HL-60 (cell line): Measurements from ENCODE around the gene NLRX1.

ENCODE experiments used
- DNase-seq, 2 experiments: peaks; one replicate each; pipeline ENCODE4 v3.0.0-alpha.2; 2010 to 2020; ENCODE audit warnings: low read depth in 1 of 2, low spot score in 1 of 2
- H3K27ac ChIP-seq: fragments of 250-450 bp; sonication (Bioruptor Pico); replicated peaks from 2 replicates; pipeline ENCODE4 v1.5.1; 2020; ENCODE audit warnings: mild to moderate bottlenecking, moderate library complexity
- H3K27me3 ChIP-seq: fragments of 250-450 bp; sonication (Bioruptor Pico); 2 replicates; pipeline ENCODE4 v1.5.1; 2021; ENCODE audit warnings: mild to moderate bottlenecking, moderate library complexity; ENCODE audit not compliant: insufficient read depth, poor library complexity, severe bottlenecking
- H3K4me3 ChIP-seq: replicated peaks from 2 replicates; pipeline ENCODE4 v1.5.1; 2011; ENCODE audit warnings: mild to moderate bottlenecking, control low read depth, low read length; ENCODE audit not compliant: insufficient read depth
- GABPA ChIP-seq: IDR thresholded peaks from 2 replicates; pipeline ENCODE4 v1.6.1; 2012; ENCODE audit warnings: low read depth
- POLR2AphosphoS5 ChIP-seq: IDR thresholded peaks from 2 replicates; pipeline ENCODE4 v1.6.1; 2012; ENCODE audit warnings: low read depth
- REST ChIP-seq: IDR thresholded peaks from 2 replicates; pipeline ENCODE4 v1.6.1; 2012; ENCODE audit warnings: low read depth; ENCODE audit not compliant: insufficient replicate concordance
- SPI1 ChIP-seq: IDR thresholded peaks from 2 replicates; pipeline ENCODE4 v1.6.1; 2012; ENCODE audit warnings: low read depth, mild to moderate bottlenecking, borderline replicate concordance
- TF ChIP-seq, protein P1 (sequence below): IDR thresholded peaks from one replicate; pipeline ENCODE4 v1.5.1; 2011; ENCODE audit warnings: low read length, control low read depth, inconsistent platforms; ENCODE audit not compliant: insufficient read depth

NLRX1 gene

DNA sequence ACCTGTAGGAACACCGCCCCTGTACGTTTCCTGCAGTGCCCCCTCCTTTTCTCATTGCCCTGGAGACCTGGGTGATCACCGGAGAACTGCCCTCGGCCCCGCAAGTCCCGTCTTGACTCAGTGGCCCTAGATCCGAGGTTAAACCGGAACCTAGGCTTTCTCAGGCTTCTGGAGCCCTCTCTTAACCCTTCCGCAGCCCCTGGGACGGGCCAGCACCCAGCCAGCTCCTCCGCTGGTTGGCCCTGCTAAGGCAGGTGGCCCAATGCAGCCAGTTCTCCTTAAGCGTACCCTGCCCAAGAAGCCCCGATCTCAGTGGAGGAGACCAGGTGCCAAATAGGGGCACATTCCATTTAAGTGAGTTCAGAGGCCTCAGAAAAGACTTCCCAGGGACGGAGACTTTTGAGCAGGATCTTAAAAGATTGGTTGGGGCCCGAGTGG lies 776 bp downstream of the NLRX1 start:
- peak in 1 of 2 experiments; percentile 15 for DNase-seq
- Histone ChIP-seq H3K27ac (peak overlapping the region; percentile 80), H3K27me3 (no peaks in the 10 kb centered on the region), H3K4me3 (peak overlapping the region; percentile 56)
- no peak for TF ChIP-seq GABPA
- TF ChIP-seq, protein P1, sequence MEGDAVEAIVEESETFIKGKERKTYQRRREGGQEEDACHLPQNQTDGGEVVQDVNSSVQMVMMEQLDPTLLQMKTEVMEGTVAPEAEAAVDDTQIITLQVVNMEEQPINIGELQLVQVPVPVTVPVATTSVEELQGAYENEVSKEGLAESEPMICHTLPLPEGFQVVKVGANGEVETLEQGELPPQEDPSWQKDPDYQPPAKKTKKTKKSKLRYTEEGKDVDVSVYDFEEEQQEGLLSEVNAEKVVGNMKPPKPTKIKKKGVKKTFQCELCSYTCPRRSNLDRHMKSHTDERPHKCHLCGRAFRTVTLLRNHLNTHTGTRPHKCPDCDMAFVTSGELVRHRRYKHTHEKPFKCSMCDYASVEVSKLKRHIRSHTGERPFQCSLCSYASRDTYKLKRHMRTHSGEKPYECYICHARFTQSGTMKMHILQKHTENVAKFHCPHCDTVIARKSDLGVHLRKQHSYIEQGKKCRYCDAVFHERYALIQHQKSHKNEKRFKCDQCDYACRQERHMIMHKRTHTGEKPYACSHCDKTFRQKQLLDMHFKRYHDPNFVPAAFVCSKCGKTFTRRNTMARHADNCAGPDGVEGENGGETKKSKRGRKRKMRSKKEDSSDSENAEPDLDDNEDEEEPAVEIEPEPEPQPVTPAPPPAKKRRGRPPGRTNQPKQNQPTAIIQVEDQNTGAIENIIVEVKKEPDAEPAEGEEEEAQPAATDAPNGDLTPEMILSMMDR: no peak
- TF ChIP-seq POLR2AphosphoS5: no peak
- no peak for TF ChIP-seq REST
- no peak for TF ChIP-seq SPI1

GRCh38 chr11:119172513-119172912 lies 4.0 kb downstream of the NLRX1 start:
- no peaks in the 10 kb centered on the region for H3K27me3 ChIP-seq
- H3K27ac ChIP-seq: peak overlapping the region; percentile 21; the same call in 1 of the 2 replicates
- peak; percentile 67; the same call in 1 of the 2 replicates for TF ChIP-seq SPI1
- TF ChIP-seq POLR2AphosphoS5: no peak
- no peak overlapping the region for H3K4me3 ChIP-seq
- DNase-seq: peak; percentile 47 to 68

DNA sequence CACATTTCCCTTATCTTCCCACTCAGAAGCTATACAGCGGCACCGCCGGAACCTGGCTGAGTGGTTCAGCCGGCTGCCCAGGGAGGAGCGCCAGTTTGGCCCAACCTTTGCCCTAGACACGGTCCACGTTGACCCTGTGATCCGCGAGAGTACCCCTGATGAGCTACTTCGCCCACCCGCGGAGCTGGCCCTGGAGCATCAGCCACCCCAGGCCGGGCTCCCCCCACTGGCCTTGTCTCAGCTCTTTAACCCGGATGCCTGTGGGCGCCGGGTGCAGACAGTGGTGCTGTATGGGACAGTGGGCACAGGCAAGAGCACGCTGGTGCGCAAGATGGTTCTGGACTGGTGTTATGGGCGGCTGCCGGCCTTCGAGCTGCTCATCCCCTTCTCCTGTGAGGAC lies 4.9 kb downstream of the NLRX1 start:
- Histone ChIP-seq H3K27me3 (no peaks in the 10 kb centered on the region), H3K4me3 (no peak overlapping the region), H3K27ac (no peak overlapping the region)
- DNase-seq: no peak
- TF ChIP-seq GABPA (no peak), SPI1 (no peak), REST (no peak), POLR2AphosphoS5 (no peak)
- TF ChIP-seq, protein P1: no peak

GRCh38 chr11:119175493-119176077 lies 7.1 kb downstream of the NLRX1 start:
- DNase-seq: no peak
- H3K27ac ChIP-seq: no peak overlapping the region
- no peak overlapping the region for H3K4me3 ChIP-seq
- no peak for TF ChIP-seq REST
- no peak for TF ChIP-seq GABPA
- TF ChIP-seq, protein P1: no peak
- no peak for TF ChIP-seq SPI1
- TF ChIP-seq POLR2AphosphoS5: no peak
- no peaks in the 10 kb centered on the region for H3K27me3 ChIP-seq
